ENCODE data around the gene INPP5J.

Gene INPP5J

GRCh38 chr22:31123292-31123602 is 481 bp downstream of the INPP5J start:
- peaks cover 0 to 4% of the 10 kb centered on the region in 2 experiments; a peak in 1 of 3 replicates for H3K36me3 ChIP-seq (ENCODE audit: control insufficient read depth in 2 of 2, insufficient read depth in 1 of 2, low read length in 2 of 2)
- CTCF ChIA-PET: interaction anchor here (1.2 kb wide), 1 partner anchor 16 kb away, joined by 5 read pairs; the partner anchor contains the start of gene SELENOM
- POLR2A ChIA-PET: interaction anchor here (1.2 to 1.5 kb wide), 4 partner anchors 13 to 89 kb away, joined by 3 to 7 read pairs (median 4); partner anchors contain the start of genes LIMK2, RNF185 and SELENOM
- TF ChIP-seq ZBTB8A (tag by site-specific recombination; IDR thresholded peaks at IDR 0.05) (0 out of 2 replicates have a peak, but pooled peaks have one; percentile 3), ZNF677 (tag by site-specific recombination; IDR thresholded peaks at IDR 0.05) (no peak), ZNF580 (tag by site-specific recombination; IDR thresholded peaks at IDR 0.05) (0 out of 2 replicates have a peak, but pooled peaks have one; percentile 17), ZNF600 (tag by site-specific recombination; IDR thresholded peaks at IDR 0.05) (no peak), ZXDB (tag by site-specific recombination; IDR thresholded peaks at IDR 0.05) (0 out of 2 replicates have a peak, but pooled peaks have one; percentile 55), ZBTB17 (tag by site-specific recombination; IDR thresholded peaks at IDR 0.05) (no peak), ZNF768 (tag by site-specific recombination; IDR thresholded peaks at IDR 0.05) (peak; percentile 97), ZNF221 (tag by site-specific recombination; IDR thresholded peaks at IDR 0.05; ENCODE audit: borderline replicate concordance) (no peak), ZNF223 (tag by site-specific recombination; IDR thresholded peaks at IDR 0.05) (0 out of 2 replicates have a peak, but pooled peaks have one; percentile 89)
- H3K27ac ChIP-seq (ENCODE audit: extremely low read depth, low read depth, low read length): no peak overlapping the region; the same call in 1 of the 2 replicates
- 0 out of 2 replicates have a peak, but pooled peaks cover 2% of the 10 kb centered on the region for H3K4me1 ChIP-seq (ENCODE audit: control insufficient read depth, insufficient read depth, low read length)
- no peaks in the 10 kb centered on the region for H3K9me3 ChIP-seq (ENCODE audit: control insufficient read depth, insufficient read depth, low read depth, low read length)
- H3K4me3 ChIP-seq (ENCODE audit: low read depth, low read length): peak overlapping the region; percentile 59

- no peaks in the 10 kb centered on the region for H3K9me3 ChIP-seq (ENCODE audit: control insufficient read depth, insufficient read depth, low read depth, low read length)
- H3K27ac ChIP-seq (ENCODE audit: extremely low read depth, low read depth, low read length): no peak overlapping the region
- ChIA-PET POLR2A (interaction anchor here (0.8 to 1.5 kb wide), 2 partner anchors 17 to 43 kb away, joined by 3 read pairs; partner anchors contain the start of genes SELENOM and SMTN), CTCF (interaction anchor here (0.7 to 1.2 kb wide), 4 partner anchors 9 to 42 kb away, joined by 3 to 6 read pairs (median 4); partner anchors contain the start of gene SELENOM)
- H3K36me3 ChIP-seq (ENCODE audit: control insufficient read depth in 2 of 2, insufficient read depth in 1 of 2, low read length in 2 of 2): peaks cover 0 to 8% of the 10 kb centered on the region in 2 experiments; a peak in 1 of 3 replicates
- H3K4me1 ChIP-seq (ENCODE audit: control insufficient read depth, insufficient read depth, low read length): 0 out of 2 replicates have a peak, but pooled peaks cover 2% of the 10 kb centered on the region
- H3K4me3 ChIP-seq (ENCODE audit: low read depth, low read length): no peak overlapping the region
- no peak for TF ChIP-seq ZFP3 (tag by site-specific recombination; IDR thresholded peaks at IDR 0.05; ENCODE audit: low read depth)
- no peak for TF ChIP-seq FEZF1 (tag by site-specific recombination; IDR thresholded peaks at IDR 0.05)
- TF ChIP-seq KLF9 (tag by site-specific recombination; IDR thresholded peaks at IDR 0.05; ENCODE audit: low read depth): no peak
- no peak for TF ChIP-seq RBAK (tag by site-specific recombination; IDR thresholded peaks at IDR 0.05)
- no peak for TF ChIP-seq ZNF404 (tag by site-specific recombination; IDR thresholded peaks at IDR 0.05)
- TF ChIP-seq ZNF324 (tag by site-specific recombination; IDR thresholded peaks at IDR 0.05): no peak
- TF ChIP-seq OVOL3 (tag by site-specific recombination; IDR thresholded peaks at IDR 0.05): no peak
- no peak for TF ChIP-seq ZNF140 (tag by site-specific recombination; IDR thresholded peaks at IDR 0.05)
- no peak for TF ChIP-seq ZNF416 (tag by site-specific recombination; IDR thresholded peaks at IDR 0.05)
- TF ChIP-seq ZNF16 (tag by site-specific recombination; IDR thresholded peaks at IDR 0.05; ENCODE audit: low read depth): no peak
- TF ChIP-seq KLF17 (tag by site-specific recombination; IDR thresholded peaks at IDR 0.05): no peak
- TF ChIP-seq ZNF624 (tag by site-specific recombination; IDR thresholded peaks at IDR 0.05): no peak
- no peak for TF ChIP-seq ZNF146 (tag by site-specific recombination; IDR thresholded peaks at IDR 0.05)
- no peak for TF ChIP-seq ZNF548 (tag by site-specific recombination; IDR thresholded peaks at IDR 0.05)
- no peak for TF ChIP-seq KLF8 (tag by site-specific recombination; IDR thresholded peaks at IDR 0.05)
- no peak for TF ChIP-seq ZNF37A (tag by site-specific recombination; IDR thresholded peaks at IDR 0.05)
- no peak for TF ChIP-seq SCRT2 (tag by site-specific recombination; IDR thresholded peaks at IDR 0.05)
- no peak for TF ChIP-seq ZNF692 (tag by site-specific recombination; IDR thresholded peaks at IDR 0.05)
- TF ChIP-seq BCL11B (tag by site-specific recombination; IDR thresholded peaks at IDR 0.05; ENCODE audit: low read depth): no peak
Observed at GRCh38 chr22:31124290-31124689, 1.5 kb downstream of the INPP5J start.

All from HEK293 (cell line).